HG03432 (cell line): ENCODE data around the gene KCNAB1.

Experiments used
- ATAC-seq: cut with Tn5 transposase; IDR thresholded peaks from one replicate; pipeline ENCODE4 v1.9.1; 2021; ENCODE audit warnings: mild to moderate bottlenecking, moderate library complexity; ENCODE audit not compliant: unreplicated experiment

The KCNAB1 gene

DNA sequence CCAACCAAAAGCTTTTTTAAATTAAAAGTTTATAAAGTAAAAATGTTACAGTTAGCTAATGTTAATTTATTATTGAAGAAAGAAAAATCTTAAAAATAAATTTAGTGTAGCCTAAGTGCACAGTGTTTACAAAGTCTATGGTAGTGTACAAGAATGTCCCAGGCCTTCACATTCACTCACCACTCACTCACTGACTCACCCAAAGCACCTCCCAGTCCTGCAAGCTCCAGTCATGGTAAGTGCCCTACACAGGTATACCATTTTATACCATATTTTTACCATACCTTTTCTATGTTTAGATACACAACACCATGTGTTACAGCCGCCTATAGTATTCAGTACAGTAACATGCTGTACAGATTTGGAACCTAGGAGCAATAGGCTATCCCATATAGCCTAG is 405.4 kb downstream of the KCNAB1 start:
- ATAC-seq: no peak

DNA sequence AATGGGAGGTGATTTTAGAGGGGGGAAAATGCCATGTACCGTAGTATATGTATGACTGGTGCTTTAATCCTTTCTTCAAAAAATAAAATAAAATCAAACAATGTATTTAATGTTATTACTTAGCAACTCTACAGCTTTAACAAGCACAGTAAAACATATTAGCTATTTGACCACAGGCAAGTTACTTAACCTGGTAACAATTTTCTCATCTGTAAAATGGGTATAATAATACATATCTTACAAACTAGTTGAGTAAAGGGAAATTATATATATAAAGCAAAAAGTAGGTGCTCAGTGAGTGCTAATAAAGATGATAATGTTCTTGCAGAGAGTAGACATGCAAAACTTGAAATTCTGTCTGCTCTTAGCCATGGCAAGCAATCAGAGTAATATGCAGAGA is 406.7 kb downstream of the KCNAB1 start:
- no peak for ATAC-seq

DNA sequence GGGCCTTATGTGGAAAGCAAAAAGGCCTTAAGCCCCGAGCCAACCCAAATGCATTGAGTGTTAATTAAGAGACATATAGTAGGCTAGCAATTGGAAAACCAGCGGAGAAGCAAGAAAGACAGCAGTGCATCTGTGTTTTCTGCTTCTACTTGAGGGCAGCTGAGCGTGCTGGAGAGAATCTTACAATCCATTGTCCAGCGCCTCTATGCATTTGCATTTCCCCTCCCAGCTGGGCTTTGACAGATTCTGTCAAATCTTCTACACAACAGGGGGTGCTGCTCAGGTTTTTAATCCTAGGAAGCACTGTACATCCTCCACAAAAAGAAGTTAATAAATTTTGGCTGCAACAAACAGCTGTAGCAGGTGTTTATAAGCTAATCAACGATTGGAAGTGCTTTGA is 410.6 kb downstream of the KCNAB1 start:
- ATAC-seq: no peak

DNA sequence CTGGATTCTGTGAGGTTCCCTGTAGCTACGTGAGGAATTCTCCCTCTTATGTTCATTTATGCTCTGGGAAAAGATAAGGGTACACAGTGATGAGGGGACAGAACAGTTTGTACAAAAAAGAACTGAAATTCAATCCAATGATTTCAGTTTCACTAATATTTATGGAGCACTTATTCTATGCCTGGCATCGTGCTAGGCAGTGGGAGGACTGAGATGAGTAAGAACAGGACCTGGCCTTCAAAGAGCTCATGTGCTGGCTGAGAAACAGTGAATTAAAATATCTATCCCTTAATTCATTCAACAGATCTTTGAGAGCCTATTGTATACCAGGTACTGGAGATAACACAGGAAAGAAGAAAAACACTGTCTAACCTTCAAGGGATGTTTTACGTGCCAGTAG is 412.4 kb downstream of the KCNAB1 start:
- no peak for ATAC-seq

DNA sequence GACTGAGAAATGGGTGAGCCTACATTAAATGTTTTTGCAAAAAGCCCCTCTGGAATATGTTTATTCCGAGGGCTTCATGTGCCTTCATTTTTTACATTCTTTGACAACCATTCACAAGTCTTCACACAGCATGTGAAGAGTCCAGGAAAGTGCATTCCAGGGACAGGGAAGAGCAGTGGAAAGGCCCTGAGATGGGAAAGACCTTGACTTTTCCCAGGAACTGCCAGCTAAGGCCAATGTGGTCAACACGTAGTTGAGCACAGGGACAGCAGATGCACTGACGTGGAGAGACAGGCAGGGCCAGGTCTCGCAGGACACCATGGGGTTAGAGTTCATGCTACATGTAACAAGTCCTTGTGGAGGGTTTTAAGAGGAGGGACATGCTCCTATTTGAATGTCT is 412.8 kb downstream of the KCNAB1 start:
- no peak for ATAC-seq

DNA sequence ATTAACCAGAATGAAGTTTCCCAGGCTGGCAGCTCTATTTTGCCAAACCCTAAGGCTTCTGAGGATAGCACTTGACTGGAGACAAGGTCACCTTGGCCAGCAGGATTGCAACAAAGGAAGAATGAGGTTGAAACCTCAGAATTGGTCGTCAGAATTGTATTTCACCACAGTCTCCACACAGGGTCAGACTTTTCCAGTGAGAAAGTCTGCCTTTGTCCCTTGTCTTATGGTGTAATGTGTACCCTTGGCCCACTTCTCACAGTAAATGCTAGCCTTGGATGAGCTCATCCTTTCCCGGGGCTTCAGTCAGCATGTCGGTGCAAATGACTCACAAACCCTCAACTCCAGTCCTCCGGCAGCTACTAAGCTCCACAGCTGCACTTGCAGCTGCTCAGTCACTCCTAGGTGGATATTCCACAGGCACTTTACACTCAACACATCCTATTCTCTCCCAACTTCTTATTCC is 414.8 kb downstream of the KCNAB1 start:
- no peak for ATAC-seq

DNA sequence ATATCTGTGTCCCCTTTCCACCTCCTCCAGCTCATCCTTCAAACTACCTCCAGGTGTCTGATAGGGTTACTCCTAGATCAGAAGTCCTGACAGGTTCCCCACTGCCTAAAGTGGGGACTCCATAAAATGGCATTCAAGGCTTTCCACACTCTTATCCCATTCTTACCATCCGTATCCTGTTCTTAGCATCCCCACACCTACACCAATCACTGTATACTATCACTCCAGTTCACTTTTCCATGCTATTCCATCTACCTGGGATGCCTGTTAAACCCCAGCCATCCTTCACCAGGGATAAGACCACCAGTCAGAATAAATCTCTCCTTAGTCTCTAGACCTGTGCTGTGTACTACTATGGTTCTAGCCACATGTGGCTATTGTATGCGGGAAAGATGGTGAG is 415.4 kb downstream of the KCNAB1 start:
- no peak for ATAC-seq

DNA sequence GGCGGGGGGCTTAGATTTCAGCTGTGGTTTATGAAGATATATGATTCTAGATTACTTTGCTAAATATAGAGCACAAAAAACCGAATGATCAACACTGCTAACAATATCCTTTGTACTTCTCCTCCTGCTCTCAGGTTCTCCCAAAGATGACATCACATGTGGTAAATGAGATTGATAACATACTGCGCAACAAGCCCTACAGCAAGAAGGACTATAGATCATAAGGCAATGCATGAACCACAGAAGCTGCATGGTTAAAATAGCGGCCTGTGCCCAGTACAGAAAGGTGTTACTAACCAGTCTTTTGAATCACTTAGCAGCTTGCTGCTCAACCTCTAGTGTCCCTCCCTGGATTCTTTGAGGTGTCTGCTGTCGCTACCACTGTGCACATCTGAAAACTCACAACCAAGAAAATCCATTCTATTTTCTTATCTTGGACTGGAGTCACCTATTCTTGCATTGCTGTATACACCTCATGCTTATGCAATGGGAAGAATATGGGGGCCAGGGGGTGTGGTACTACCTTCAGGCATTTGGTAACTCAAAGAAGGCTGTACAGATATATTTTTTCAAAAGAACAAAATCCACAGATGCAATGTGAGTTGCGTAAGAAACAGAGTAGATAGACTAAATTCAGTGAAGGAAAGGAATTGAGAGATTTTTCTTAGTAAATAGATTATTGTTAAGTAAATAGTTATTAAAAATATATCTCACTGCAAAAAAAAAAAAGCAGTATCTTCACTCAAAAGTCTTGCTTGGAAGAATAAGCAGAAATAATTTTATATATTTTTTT is 416.3 kb downstream of the KCNAB1 start:
- no peak for ATAC-seq

DNA sequence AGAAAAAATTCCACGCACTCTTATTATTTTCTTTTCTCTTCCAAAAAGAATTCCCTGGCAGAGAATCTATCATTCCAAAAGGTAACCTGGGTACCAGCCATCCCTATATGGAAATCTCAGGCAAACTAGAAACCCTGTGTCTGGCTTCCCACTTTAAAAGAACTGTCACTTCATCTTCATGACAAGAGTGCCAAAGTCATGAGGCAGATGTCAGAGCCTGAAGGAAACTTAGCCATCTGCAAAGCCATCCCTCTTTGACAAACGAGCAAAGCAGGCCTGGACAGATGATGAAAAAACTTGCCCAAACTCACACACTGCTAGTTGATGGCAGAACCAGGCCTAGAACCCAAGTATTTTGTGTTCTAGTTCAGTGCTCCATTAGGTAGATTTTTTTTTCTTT is 418.7 kb downstream of the KCNAB1 start:
- ATAC-seq: no peak

DNA sequence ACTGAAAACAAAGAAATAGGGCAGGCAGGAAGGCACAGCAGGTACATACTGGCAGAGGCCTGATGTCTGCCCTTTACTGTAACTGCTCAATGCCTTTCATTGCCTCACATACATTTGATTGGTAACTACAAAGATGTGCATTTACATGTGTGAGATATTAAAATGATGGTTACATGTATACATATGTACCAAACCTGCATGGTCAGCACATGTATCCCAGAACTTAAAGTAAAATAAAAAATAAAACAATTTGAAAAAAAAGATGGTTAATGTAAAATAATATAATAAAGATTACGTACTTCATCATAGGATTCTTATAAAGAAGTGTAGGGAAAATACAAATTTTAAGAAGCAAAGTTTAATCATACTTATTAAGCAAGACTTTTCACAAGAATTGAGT is 419.4 kb downstream of the KCNAB1 start:
- ATAC-seq: no peak

DNA sequence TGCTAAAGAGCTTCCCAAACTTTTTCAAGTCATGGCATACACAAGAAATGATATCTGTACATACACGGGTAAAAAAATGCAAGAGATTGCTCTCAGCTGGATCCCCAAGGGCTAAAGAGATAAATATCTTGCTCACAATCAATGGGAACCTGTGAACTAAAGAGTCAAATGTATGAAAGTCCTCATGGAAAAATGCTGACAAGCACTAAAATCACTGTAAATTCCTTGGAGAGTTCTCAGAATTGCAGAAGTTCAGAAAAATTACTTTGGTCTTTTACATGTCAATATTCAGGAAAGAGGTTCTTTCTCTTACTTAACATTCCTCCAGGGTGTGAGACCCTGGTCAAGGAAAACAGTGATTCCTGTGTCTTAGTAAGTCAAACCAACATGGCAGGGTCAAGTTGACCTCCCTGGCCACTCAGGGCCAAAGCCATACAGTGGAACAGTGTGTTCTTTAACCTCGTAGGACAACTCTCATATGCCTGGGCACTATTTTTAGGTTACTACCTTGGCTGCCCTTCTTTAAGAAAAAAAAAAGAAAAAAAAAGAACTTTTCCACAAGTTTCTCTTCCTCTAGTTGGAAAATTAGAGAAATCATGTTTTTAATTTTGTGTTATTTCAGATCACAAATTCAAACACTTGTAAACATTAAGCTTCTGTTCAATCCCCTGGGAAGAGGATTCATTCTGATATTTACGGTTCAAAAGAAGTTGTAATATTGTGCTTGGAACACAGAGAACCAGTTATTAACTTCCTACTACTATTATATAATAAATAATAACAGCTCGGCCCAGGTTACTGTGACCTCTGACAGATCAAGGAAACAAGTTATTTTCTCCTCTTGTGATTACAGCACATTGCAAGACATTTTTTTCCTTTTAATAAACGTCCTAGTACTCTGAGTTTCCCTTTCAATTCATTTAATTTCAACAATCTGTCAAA is 422.0 kb downstream of the KCNAB1 start:
- ATAC-seq: no peak

DNA sequence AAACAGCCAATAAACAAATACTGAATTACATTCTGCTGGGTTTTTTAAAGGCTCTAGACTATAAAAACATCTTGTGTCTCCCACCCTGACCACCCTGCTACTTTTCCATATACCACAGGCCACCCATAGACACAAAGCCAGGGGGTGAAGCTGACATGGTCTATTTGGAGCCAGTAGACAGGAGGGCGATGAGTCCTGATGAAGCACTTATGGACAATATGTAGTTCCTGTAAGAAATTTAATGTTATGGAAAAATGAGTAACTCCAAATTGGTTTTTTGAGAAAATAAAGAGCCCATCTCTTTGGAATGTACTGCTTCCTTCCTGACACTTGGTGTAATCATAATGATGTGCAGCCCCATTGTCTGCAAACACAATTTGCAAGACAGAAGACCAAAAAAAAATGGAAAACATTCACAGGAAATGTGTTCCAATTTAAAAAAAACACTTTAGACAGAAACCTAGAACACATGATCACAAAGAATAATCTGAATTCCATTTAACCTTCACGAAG is 422.7 kb downstream of the KCNAB1 start:
- no peak for ATAC-seq

DNA sequence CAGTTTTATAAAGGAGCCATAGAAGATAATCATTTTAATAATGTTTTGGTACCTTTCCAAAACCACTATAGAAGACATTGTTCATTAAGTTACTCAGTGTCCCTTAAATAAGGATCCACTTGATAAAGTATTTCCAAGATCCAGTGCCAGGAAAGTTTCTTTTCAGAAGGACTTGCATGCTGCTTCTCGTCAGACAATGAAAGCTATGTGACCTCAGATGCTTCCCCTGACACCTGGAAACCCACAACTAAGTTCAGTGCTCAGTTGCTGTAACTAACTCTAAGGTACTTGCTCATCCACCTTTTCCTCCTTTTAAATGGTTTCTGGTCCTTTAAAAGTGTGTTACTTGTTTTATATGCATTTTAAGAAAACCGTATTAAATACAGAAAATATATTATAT is 427.3 kb downstream of the KCNAB1 start:
- ATAC-seq: no peak

DNA sequence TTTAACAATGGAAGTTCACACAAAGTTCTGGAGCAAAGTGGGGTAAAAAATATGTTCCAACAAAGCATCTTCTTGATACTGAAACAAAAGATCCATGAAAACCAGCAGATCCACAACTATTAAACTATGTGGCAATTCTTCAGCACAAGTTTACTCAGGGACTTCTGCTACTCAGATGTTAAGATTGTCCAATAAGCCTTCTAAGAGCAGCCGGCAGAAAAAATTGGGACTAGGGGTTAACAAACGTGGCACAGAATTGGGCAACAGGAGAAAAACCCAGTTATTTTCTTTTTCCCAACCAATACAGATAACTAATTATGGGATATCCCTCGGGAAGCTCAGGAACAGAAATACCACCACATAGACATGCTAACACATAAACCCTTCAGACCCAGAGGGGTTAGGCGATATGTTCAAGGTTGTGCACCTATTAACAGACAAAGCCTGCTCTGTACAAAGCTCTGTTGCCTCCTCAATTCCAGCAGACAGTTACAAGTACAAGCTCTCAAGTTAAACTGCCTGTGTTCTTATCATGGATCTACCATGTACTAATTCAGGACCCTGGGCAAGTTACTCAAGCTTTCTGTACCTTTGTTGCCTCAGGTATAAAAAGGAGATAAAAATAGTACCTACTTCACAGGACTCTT is 427.8 kb downstream of the KCNAB1 start:
- ATAC-seq: no peak

DNA sequence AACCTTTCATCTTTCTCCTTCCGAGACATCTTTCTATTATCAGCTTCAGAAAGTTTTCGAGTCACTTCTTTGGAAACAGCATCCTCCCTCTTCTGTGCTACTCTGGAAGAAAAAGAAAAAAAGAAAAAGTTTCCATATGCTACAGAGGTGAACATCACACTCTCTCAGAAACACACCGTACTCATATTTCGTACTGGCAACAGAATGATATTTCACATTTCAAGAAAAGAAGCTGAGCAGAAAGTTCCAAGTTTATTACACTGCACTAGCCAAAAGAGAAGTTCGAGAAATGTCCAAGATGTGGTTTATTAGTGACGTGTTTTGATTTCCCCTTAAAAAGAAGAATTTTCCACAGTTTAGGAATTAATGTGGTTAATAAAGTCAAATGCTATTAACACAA is 428.5 kb downstream of the KCNAB1 start:
- ATAC-seq: no peak

DNA sequence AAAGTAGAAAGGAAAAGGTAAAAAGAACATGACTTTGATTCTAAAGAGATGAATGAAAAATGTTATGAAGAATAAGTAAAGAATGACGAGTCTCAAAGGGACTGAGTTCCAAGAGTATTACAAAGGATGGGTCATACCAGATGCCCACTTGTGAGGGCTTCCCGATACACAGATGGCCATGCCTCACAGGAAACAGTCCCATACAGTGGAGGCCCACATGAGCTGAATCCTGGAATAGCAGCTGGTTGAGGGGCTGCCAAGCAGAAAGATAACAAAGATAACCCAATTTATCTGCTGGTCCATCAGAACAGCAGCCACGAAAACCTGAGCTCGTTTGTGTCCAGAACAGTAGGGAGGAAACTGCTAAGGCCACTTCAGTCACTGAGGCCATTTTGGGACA is 430.9 kb downstream of the KCNAB1 start:
- no peak for ATAC-seq

DNA sequence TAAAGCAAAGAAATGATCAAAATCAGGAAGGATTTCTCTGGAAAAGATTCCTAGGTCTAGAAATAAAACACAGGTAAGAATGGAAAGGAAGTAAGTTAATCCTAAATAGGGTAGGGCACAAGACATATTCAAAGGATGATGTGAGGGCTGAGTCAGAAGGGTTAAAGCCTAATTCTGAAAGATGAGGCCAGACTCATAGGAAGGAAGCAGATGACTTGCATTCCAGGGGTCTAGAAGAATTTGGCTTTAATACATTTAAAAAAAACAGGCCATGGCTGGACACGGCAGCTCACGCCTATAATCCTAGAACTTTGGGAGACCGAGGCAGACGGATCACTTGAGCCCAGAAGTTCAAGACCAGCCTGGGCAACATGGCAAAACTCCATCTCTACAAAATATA is 431.4 kb downstream of the KCNAB1 start:
- no peak for ATAC-seq

DNA sequence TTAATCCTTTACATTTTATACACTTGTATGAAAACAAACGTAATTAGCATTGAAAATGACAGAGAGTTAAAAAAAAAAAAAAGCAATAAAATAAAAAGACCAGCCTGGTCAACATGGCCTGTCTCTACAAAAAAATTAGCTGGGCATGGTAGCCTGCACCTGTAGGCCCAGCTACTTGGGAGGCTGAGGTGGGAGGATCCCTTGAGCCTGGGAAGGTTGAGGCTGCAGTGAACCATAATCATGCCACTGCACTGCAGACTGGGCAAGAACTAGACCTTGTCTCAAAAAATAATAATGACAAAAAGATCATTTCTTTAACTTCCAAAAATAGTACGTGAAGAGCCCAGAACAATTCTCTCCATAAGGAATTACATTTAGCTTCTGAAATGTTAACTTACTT is 432.6 kb downstream of the KCNAB1 start:
- no peak for ATAC-seq

DNA sequence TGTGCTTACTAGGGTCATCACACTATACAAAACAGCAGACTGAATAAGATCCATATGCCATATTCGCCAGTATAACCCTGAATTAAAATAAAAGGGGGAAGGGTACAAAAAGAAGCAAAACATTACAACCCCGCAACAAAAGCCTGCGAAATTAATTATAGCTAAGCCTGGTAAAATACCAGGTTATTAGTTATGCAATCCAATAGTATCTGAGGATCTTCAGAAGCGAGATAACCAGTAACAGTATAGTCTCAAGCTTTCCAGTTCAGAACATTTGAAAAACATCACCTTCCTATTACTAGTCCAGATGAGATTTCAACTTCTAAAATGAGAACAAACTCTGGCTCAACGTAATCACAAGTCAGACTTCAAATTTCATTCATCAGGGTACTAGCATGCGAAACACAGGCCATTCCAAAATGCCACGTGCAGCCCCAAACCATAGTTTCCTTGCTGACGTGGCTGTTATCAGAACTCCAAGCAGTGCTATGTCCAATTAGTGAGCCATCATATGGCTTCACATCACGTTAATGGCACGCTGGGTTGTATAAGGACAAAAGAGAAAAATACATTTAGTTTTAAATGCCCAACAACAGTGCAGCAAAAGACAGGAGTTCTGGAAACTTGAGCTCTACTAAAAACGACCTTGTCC is 433.5 kb downstream of the KCNAB1 start:
- no peak for ATAC-seq

DNA sequence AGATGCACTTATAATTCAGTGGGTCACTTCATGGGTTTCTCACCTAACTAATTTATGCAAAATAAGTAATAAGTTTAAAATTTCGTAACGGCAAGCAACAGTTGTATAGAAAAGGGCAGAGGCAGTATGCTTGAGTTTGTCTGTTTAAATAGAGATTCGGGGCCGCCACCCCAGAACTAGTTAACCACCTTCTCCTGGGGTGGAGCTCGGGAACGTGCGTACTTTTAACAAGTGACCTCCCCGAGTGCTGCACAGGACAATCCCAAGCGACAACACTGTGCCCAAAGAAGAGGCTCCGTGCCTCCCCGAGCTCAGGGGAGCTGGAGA is 434.1 kb downstream of the KCNAB1 start:
- ATAC-seq: no peak
